MM.1S (cell line): Measurements from ENCODE around the gene TERB1.

Experiments used
- DNase-seq: peaks from one replicate; pipeline ENCODE4 v3.0.0-alpha.2; 2015
- H2AFZ ChIP-seq: fragments of 300-600 bp; sonication (generic); 2 replicates; pipeline ENCODE4 v1.6.0; 2016; ENCODE audit warnings: antibody characterized with exemption, low read length
- H3F3A ChIP-seq: fragments of 300-600 bp; sonication (generic); 2 replicates; pipeline ENCODE4 v1.6.1; 2016; ENCODE audit warnings: mild to moderate bottlenecking, antibody characterized with exemption, low read length, moderate library complexity, mixed read lengths; ENCODE audit not compliant: insufficient read depth
- H3K27ac ChIP-seq: fragments of 300-600 bp; sonication (generic); 2 replicates; pipeline ENCODE4 v1.5.1; 2016; ENCODE audit warnings: mild to moderate bottlenecking, low read length
- H3K27me3 ChIP-seq: fragments of 300-600 bp; sonication (generic); replicated peaks from 2 replicates; pipeline ENCODE4 v1.6.0; 2016; ENCODE audit warnings: low read length; ENCODE audit not compliant: insufficient read depth
- H3K36me3 ChIP-seq: fragments of 300-600 bp; sonication (generic); replicated peaks from 2 replicates; pipeline ENCODE4 v1.6.1; 2016; ENCODE audit warnings: mild to moderate bottlenecking, low read length, mixed read lengths; ENCODE audit not compliant: insufficient read depth
- H3K4me1 ChIP-seq: fragments of 300-600 bp; sonication (generic); 2 replicates; pipeline ENCODE4 v1.6.1; 2016; ENCODE audit warnings: low read length, mixed read lengths
- H3K4me2 ChIP-seq: fragments of 300-600 bp; sonication (generic); 2 replicates; pipeline ENCODE4 v1.6.0; 2016; ENCODE audit warnings: low read depth, low read length
- H3K4me3 ChIP-seq: fragments of 300-600 bp; sonication (generic); 2 replicates; pipeline ENCODE4 v1.5.1; 2016; ENCODE audit warnings: low read length, mixed read lengths
- H3K79me2 ChIP-seq: fragments of 300-600 bp; sonication (generic); 2 replicates; pipeline ENCODE4 v1.6.1; 2016; ENCODE audit warnings: mixed run types, low read length, mixed read lengths
- H3K9ac ChIP-seq: fragments of 300-600 bp; sonication (generic); 2 replicates; pipeline ENCODE4 v1.6.1; 2016; ENCODE audit warnings: low read length, mixed read lengths
- H3K9me2 ChIP-seq: fragments of 300-600 bp; sonication (generic); replicated peaks from 2 replicates; pipeline ENCODE4 v1.6.1; 2016; ENCODE audit warnings: mild to moderate bottlenecking, low read length, mixed read lengths; ENCODE audit not compliant: insufficient read depth
- H3K9me3 ChIP-seq: fragments of 300-600 bp; sonication (generic); replicated peaks from 2 replicates; pipeline ENCODE4 v1.6.1; 2016; ENCODE audit warnings: mild to moderate bottlenecking, low read length, mixed read lengths; ENCODE audit not compliant: insufficient read depth
- H4K20me1 ChIP-seq: fragments of 300-600 bp; sonication (generic); 2 replicates; pipeline ENCODE4 v1.6.1; 2016; ENCODE audit warnings: mild to moderate bottlenecking, low read length, moderate library complexity, mixed read lengths; ENCODE audit not compliant: insufficient read depth
- EZH2 ChIP-seq: fragments of 300-600 bp; sonication (generic); optimal IDR thresholded peaks from 2 replicates; pipeline ENCODE3; 2017; ENCODE audit warnings: low read depth, mild to moderate bottlenecking, antibody characterized with exemption, low read length, mixed read lengths
- EZH2phosphoT487 ChIP-seq: fragments of 300-600 bp; sonication (generic); IDR thresholded peaks from 2 replicates; pipeline ENCODE4 v1.6.1; 2018; ENCODE audit warnings: antibody characterized with exemption, low read length
- TF ChIP-seq, protein P1 (sequence below): fragments of 300-600 bp; sonication (generic); IDR thresholded peaks from 2 replicates; pipeline ENCODE4 v1.5.1; 2016; ENCODE audit warnings: antibody characterized with exemption, low read length, mixed read lengths

The TERB1 gene

DNA sequence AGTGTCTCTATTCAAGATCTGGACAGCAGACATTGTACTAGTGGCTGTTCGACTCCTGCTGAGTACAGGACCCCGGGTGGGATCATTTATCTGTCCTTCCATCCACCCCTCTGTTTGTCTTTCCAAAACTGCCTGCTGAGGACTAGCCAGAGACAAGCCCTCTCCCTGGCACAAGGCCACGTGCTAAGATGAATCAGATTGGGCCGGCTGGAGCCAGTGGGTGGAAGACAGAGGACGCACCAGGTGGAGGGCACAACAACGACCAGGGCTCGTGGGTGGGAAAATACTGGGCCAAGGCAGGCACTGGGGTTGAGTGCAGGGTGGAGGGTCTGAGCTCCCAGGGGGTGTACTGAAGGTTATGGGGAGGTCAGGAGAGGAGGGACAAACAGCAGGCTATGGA is 41.4 kb upstream of the TERB1 start:
- Histone ChIP-seq H3K36me3 (no peaks in the 10 kb centered on the region), H3K9me2 (no peaks in the 10 kb centered on the region), H3K4me3 (no peak overlapping the region), H3K79me2 (no peaks in the 10 kb centered on the region), H3K27me3 (no peaks in the 10 kb centered on the region), H3K27ac (no peak overlapping the region), H4K20me1 (no peaks in the 10 kb centered on the region), H3K4me2 (no peak overlapping the region), H3K9me3 (no peaks in the 10 kb centered on the region), H3F3A (no peaks in the 10 kb centered on the region), H3K4me1 (no peaks in the 10 kb centered on the region), H2AFZ (no peak overlapping the region), H3K9ac (no peak overlapping the region)
- TF ChIP-seq EZH2phosphoT487 (no peak), EZH2 (no peak)
- TF ChIP-seq, protein P1, sequence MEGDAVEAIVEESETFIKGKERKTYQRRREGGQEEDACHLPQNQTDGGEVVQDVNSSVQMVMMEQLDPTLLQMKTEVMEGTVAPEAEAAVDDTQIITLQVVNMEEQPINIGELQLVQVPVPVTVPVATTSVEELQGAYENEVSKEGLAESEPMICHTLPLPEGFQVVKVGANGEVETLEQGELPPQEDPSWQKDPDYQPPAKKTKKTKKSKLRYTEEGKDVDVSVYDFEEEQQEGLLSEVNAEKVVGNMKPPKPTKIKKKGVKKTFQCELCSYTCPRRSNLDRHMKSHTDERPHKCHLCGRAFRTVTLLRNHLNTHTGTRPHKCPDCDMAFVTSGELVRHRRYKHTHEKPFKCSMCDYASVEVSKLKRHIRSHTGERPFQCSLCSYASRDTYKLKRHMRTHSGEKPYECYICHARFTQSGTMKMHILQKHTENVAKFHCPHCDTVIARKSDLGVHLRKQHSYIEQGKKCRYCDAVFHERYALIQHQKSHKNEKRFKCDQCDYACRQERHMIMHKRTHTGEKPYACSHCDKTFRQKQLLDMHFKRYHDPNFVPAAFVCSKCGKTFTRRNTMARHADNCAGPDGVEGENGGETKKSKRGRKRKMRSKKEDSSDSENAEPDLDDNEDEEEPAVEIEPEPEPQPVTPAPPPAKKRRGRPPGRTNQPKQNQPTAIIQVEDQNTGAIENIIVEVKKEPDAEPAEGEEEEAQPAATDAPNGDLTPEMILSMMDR, result no peak
- DNase-seq, result no peak

DNA sequence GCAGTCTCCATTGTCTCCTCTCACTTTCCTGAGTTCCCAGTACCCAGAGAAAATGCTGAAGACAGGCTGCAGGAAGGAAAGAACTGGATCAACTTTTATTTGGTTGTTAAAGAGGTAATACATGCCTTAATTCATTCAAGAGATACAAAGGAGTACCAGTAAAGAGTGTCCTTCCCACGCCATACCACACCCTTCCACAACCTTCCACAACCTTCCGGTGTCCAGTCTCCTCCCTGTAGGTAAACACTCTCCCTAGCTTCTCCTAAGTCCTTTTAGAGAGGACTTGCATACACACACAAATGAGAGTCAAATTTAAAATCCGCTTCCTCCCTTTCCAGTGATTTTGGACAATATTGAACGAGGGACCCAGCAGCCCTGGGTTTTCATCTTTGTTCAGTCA is 40.0 kb upstream of the TERB1 start:
- Histone ChIP-seq H3K4me3 (no peak overlapping the region), H3K4me2 (no peak overlapping the region), H3K9me3 (no peaks in the 10 kb centered on the region), H3K27me3 (no peaks in the 10 kb centered on the region), H3K36me3 (no peaks in the 10 kb centered on the region), H4K20me1 (no peaks in the 10 kb centered on the region), H3F3A (no peaks in the 10 kb centered on the region), H3K9ac (no peak overlapping the region), H3K9me2 (no peaks in the 10 kb centered on the region), H3K79me2 (no peaks in the 10 kb centered on the region), H2AFZ (no peak overlapping the region), H3K4me1 (no peaks in the 10 kb centered on the region), H3K27ac (no peak overlapping the region)
- no peak for DNase-seq
- TF ChIP-seq, protein P1, result no peak
- TF ChIP-seq EZH2 (no peak), EZH2phosphoT487 (no peak)

DNA sequence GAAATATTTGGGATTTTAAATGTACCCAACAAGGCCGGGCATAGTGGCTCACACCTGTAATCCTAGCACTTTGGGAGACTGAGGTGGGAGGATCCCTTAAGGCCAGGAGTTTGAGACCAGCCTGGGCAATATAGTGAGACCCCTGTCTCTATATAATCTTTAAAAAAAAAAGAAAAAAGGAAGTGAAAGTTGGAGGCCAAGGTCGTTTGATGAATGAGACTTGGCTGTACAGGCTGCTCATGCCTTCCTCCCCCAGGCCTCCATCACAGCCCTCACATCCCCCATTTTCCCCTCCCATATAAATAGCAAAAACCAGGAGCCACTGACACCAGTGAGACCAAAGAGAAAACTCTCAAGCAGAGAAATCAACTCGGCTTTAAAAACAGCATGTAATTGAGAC is 39.5 kb upstream of the TERB1 start:
- TF ChIP-seq, protein P1, result no peak
- TF ChIP-seq EZH2 (no peak), EZH2phosphoT487 (no peak)
- H3K9ac ChIP-seq, result no peak overlapping the region
- no peaks in the 10 kb centered on the region for H3K4me1 ChIP-seq
- H2AFZ ChIP-seq, result no peak overlapping the region
- no peaks in the 10 kb centered on the region for H3K79me2 ChIP-seq
- no peaks in the 10 kb centered on the region for H4K20me1 ChIP-seq
- no peak for DNase-seq
- no peaks in the 10 kb centered on the region for H3K9me3 ChIP-seq
- no peak overlapping the region for H3K4me2 ChIP-seq
- H3K4me3 ChIP-seq, result no peak overlapping the region
- no peak overlapping the region for H3K27ac ChIP-seq
- H3F3A ChIP-seq, result no peaks in the 10 kb centered on the region
- no peaks in the 10 kb centered on the region for H3K9me2 ChIP-seq
- H3K36me3 ChIP-seq, result no peaks in the 10 kb centered on the region
- no peaks in the 10 kb centered on the region for H3K27me3 ChIP-seq
